GM21528 (cell line): Measurements from ENCODE around the gene C12orf60.

Experiments used
- ATAC-seq: cut with Tn5 transposase; IDR thresholded peaks from one replicate; pipeline ENCODE4 v1.9.1; 2021; ENCODE audit warnings: mild to moderate bottlenecking, moderate library complexity; ENCODE audit not compliant: unreplicated experiment, low FRiP score

Gene C12orf60

DNA sequence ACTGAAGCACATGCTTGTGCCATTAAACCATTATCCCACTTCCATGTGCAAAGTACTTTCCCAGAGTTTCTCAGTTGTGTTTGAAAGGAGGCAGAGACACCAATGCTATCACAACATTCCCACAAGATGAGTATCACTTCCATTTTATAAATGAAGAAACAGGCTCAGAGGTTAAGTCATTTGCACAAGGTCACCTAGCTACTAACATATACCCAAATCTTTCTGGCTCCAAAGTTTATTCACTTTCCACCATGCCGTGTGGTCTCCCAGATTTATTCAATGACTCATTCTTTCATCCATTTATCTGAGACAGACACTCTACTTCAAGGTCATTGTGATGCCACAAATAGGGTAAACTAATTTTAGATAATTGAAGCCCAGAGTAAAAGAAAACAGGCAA, 30.5 kb downstream of the C12orf60 start:
- no peak for ATAC-seq

DNA sequence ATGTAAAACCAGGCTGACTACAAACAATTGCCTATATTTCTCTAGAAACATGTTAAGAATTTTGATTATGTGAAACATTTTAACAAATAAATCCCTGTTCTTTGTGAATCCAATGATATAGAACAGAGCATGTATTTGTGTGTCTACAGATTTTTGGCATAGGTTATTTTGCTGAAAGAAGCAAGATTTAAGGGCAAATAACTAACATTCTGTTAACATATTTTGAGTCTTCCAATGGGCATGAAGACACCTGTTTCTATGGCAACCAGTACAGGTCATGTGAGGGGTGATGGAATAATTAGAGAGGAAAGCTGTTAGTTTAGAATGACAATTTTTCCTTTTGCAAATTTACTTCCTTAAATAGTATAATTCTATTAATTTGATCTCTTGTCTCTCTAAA, 31.0 kb downstream of the C12orf60 start:
- ATAC-seq = no peak

DNA sequence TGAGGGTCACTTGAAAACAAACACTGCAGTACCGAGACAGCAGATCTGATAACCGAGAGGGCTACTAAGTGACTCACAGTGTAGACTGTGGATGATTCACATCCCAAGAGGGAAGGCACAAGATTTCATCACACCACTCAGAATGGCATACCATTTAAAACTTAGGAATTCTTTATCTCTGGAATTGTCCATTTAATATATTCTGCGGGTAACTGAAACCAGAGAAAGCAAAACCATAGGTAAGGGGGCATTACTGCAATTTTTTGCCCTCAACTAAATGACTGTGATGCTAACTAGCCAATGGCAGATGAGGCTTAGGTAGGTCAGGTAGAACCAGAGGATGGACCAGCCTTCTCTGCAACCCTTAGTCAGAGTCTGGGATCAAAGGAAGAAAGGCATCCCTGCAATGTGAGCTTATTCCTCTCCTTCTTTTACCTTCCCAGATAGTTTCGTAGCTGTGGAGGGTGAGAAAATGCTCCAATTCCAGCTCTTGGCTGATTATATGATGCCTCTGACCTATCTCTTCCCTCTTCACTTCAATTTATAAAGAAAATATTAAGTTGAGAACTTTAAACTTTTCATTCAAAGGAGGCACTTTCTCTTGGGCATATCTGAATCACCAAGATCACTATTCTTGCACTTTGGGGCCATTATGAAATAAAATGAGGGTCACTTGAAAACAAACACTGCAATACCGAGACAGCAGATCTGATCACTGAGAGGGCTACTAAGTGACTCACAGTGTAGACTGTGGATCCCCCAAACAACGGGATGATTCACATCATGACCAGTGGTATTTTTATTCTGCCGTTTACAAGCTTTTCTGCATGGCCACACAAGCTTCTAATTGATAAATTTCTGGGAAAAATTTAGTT, 33.1 kb downstream of the C12orf60 start:
- ATAC-seq = no peak

DNA sequence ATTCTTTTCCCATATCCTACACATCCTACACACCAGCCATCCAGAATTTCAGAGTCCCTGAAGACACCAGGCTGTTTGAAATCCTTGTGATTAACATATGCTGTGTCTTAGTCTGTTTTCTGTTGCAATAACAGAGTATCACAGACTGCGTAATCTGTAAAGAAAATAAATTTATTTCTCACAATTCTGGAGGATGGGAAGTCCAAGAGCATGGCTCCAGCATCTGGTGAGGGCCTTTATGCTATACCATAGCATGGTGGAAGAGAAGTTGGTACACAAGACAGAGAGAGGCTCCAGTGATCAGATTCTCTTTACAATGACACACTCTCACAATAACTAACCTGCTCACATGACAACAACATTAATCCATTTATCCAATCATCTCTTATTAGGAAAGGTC, 35.8 kb downstream of the C12orf60 start:
- no peak for ATAC-seq

DNA sequence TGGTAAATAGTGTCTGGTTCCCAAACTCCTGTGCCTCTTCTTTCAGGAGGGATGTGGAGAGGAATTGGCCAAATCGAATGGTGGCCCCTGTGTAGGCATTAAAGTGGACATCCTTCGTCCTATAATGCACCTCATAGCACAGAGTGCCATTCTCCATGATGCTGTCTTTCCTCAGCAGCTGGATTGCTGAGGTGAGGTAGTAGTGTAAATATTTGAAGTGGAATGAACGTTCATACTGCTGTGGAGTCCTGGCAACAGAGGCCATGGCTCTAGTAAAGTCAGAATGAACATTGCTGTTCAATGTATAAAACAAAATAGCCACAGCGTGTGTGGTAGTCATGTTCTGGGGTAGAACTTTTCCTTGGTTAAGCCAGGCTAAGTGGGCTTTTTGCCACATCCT, 37.1 kb downstream of the C12orf60 start:
- no peak for ATAC-seq

DNA sequence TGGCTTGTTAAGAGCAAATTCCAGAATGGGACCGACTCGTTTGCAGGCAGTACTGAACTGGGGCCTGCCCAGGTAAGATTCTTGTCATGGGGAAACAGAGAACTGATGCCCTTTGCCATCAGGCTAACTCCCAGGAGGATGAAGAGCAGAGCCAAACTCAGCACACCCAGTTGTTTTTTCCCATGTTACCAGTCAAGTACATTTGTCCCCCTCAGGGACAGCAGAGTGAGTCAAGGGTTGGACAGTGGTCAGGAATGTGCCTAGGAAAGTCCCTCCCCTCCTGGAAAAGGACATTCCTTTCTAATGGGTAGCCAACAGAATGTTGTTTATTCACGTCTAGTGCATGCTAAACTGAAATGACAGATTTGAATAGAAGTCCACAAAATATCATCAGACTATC, 38.3 kb downstream of the C12orf60 start:
- ATAC-seq = no peak

DNA sequence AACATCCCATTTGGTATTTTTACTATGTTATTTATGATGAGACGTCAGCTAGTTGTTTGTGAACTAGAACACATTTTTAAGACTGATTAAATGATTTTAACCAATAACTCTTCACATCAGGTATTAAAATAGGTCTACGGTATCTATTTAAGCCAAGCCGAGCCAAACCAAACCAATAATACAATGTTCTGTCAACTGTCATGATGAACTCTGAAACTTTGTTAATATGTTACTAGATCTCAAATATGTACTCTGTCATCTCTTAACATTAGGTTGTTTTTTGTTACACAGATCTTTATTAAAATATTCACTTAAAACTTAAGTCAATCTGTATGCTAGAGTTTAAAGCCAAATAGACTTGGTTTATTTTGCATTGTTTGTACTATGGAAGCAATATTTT, 38.8 kb downstream of the C12orf60 start:
- no peak for ATAC-seq

DNA sequence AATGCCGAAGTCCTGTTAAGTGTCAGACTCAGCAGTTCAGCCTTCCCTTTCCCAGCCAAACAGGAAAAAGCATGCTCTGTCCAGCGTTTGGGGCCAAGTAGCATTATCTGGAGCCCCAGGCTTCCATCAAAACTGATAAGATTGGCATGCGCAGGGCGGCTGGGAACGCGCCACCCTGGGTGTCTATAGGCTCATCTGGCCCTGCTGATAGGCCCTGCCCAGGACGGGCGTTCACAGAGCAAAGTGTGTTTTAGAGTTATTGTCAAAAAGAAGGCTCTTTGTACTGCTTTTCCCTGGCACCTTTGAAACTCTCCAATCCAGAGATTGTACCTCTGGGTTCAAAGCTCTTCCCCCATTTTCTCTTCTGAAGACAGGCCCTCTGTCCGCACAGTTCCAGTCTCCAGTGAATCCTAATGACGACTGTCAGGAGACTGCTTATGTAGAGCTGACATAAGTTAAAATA, 40.0 kb downstream of the C12orf60 start, which contains the start of gene ART4:
ART4 (minus strand) TSS at position 102 of the 463 bp plus-strand sequence. CDS start 413 bp downstream, outside the sequence.
- no peak for ATAC-seq

DNA sequence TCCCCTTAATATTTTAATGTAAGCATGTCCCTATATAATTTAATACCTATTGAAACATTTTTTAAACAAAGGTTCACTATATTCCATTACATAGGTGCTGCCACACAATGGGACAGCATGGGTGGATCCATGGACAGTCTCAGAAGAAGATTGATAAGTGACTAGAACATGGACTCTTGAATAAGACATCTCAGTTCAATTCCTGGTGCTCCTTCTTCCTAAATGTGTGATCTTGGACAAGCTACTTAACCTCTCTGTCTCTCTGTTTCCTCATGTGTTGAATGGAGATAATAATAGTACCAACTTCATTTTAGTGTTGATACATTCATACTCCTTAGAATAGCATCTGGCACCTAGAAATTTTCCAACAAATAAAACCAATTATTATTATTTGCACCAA, 40.9 kb downstream of the C12orf60 start:
- no peak for ATAC-seq

DNA sequence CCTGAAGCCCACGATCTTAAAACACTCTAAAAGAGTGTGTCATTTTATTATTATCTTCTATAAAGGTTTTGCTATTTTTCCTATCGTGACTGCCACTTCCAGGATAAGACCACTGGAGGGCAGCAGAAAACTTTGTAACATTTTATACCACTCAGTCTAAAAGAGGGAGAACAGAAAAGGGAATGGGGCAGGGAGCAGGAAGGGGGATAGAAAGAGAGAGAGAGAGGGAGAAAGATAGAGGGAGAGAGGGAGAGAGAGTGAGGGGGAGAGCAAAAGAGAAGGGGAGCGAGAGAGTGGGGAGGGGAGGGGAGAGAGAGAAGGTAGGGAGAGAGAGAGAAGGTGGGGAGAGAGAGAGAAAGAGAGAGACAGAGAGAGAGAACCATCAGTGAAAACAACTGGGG, 41.9 kb downstream of the C12orf60 start:
- no peak for ATAC-seq

DNA sequence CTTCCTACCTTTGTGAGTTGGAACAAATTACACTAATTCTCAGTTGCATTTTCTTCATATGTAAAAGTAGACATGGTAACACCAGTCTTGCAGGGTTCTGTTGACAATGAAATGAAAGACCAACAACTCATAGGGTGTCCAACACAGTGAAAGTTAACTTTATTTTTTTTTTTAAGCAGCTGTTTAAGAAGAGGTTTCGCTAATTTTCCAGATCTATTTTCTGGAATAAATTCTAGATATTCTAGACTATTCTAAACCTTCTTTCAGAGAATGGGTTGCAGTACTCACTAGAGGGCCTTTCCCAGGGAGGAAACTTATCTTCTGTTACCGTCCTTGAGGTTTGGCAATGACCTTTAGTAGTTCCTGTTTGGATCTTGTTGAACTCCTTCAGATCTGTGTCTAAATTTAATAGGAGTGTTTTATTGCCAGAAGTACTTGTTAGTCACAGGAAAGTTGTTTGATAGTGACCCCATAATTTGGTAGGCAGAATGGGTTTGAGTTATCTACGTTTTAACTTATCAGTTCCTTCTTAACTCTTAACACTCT, 42.6 kb downstream of the C12orf60 start:
- ATAC-seq = no peak

DNA sequence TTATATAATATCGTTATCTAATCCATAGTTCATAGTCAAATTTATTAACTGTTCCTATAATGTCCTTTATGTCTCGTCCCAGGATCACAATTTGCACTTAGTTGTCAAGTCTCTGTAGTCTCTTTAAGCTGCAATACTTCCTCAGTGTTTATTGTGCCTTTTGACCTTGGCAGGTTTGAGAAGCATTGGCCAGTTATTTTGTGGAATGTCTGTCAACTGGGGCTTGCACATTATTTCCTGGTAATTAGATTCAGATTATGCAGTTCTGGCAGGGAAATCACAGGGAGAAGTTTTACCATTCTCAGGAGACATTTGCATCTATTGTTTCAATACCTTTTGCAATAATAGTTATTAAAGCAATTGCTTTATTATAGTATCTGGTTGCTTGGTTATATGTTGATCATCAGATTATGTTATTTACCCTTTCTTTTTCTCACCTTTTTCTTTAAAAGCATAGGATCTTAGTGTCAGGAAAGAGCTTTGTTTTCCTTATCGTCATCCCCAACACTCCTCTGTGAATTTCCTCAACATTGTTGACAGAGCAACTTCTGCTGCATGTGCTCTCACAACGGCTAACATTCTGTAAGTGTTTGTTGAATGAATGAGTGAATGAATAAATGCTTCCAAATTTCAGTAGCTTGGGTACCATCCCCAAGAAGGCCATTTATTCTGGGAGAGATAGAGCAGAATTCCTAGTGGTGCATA, 43.6 kb downstream of the C12orf60 start:
- no peak for ATAC-seq

DNA sequence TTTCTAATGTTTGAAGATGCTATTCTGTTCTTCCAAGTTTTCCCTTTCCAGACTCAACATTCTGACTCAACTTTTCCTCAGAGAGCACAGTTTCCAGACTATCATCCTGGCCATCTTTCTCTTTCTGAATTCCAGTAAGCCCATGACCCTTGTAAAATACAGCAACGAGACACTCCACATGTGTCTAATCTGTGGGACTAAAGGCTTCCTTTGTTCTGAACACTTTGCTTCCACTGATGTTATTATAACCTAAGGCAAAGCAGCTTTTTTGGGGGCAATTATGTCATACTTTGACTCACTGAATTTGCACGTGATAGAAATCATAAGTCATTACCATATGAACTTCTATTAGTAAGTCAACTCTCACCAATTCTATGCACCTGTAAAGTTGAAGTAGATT, 46.2 kb downstream of the C12orf60 start:
- ATAC-seq = no peak

DNA sequence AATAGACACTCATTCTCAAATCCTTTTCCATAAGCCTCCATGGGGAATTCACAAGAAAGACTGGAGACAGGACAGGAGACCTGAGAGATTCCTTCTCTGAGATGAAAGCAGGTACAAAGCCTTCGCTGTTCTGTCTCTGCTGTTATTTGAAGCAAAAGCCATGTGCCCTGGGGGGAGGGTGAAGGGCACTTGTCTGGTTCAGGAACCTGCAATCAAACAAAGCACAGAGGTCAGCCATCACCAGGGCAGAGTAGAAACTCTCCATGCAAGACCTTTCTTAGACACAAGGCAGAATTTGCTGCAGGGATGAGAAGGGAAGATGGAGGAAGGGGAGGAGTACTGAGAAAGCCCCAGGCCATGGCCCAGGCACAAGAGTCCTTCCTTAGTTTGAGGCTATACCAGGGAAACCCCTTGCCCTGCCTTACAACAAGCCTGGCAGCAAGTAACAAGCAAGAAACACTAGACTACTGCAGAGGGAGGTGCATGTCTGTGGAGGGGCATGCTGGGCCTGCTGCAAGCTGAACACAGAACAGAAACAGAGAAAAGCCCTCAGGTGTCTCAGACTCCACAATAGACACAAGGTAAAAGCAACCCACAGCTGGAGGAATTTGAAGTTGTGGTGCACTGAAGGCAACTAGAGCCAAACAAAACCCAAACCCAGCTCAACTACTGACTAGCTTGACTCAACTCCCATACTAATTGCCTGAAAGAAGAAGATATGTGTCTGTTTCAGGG, 47.6 kb downstream of the C12orf60 start:
- peak; percentile 66 for ATAC-seq

DNA sequence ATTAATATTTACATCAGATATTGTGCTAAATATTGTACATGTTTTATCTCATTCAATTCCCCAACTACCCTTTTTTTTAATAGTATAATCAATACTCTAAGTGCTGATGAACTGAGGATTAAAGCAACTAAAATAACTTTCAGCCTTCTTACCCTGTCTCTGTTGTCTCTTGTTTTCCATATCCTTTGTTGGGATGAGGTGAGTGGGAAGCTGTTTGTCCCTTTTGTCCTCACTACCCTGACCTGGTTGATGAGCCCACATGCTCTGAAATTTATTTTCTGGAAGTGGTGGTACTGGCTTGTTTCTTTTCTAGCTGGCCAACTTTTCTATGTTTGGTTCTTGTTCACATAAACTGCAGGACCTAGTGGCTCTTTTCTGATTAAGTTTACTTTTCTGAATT, 49.4 kb downstream of the C12orf60 start:
- no peak for ATAC-seq

DNA sequence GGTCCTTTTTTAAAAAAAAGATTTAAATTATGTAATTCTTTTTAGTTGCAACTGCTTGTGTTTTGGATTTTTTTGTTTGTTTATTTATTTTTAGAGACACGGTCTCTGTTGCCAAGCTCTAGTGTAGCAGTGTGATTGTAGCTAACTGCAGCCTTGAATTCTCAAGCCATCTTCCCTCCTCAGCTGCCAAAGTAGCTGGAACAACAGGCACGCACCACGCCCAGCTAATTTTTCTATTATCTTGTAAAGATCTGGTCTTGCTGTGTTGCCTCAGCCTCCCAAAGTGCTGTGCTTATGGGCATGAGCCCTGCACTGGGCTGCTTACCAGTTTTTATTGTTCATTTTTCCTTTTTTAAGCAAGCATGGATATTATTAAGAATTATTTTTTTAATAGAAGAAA, 50.5 kb downstream of the C12orf60 start:
- no peak for ATAC-seq

DNA sequence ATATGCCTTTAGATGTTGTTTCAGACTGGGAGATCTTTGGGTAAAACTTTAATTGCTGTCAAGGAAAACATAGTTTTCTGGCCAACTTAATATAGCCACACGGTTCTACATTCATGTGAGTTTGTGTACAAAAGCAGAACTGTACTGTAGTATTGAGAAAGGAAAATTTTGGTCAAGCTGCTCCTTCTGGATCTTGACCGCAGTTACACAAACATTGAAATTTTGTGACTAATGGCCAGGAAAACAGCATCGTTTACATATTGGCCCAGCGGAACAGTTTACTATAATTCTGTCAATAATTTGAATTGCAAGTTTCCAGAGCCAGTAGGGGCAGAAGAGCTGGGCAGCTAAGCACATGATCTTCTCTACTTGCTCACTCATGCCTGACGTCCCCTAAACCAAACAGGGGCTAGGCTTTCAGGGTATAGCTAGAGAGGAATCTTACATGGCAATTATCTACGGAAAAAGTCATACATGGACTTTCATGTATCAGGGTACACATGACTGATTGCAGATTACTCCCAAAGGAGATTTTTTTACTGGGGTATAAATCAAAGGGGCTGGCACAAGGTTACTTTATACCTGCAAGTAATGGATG, 51.2 kb downstream of the C12orf60 start:
- no peak for ATAC-seq

DNA sequence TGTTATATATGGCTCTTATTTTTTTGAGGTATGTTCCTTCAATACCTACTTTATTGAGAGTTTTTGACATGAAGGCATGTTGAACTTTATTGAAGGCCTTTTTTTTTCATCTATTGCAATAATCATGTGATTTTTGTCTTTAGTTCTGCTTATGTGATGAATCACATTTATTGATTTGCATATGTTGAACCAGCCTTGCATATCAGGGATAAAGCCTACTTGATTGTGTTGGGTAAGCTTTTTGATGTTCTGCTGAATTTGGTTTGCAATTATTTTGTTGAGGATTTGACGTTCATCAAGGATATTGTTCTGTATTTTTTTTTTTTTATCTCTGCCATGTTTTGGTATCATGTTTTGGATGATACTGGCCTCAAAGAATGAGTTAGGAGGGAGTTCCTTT, 55.0 kb downstream of the C12orf60 start:
- no peak for ATAC-seq

DNA sequence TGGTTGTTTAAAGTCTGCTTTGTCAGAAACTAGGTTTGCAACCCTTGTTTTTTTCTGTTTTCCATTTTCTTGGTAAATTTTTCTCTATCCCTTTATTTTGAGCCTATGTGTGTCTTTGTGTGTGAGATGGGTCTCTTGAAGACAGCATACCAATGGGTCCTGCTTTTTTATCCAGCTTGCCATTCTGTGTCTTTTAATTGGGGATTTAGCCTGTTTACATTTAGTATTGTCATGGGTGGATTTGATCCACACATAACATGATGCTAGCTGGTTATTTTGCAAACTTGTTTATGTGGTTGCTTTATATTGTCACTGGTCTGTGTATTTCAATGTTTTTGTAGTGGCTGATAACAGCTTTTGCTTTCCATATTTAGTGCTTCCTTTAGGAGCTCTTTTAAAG, 57.0 kb downstream of the C12orf60 start:
- no peak for ATAC-seq

DNA sequence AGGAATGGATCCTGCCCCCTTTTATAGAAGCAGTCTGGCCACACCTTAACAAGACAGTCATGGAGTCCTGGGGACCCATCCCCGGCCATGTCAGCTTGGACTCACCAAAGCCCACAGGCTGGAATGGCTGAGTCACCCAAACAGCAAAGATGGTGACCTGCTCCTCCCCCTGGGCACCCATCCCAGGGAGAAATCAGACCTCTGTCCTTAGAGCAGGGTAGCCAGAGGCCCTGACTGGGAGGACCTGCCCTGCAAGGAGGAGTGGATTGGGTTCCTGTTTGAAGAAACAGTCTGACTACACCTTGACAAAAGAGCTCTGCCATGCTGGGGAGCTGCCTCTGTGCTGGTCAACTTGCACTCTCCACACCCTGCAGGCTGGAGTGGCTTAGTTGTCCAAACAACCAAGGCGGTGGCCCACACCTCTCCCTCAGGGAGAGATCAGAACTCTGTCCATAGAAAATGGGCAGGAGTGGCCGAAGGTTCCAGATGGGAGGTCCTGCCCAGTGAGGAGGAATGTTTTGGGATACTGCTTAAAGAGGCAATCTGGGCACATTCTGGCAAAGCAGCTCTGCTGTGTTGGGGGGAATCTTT, 65.5 kb downstream of the C12orf60 start:
- no peak for ATAC-seq
